Stimulated activated CD4-positive, alpha-beta T cell treated with anti-CD3 and anti-CD28 coated beads, Interleukin-15, amount 100 ng/mL, for 1 hour (primary cell): ENCODE results near the gene PSMA3.
"Not testable (repeated sequence)": the region's sequence is repeated elsewhere in the genome, so short reads cannot be mapped to it uniquely, and the experiment has no call there.

Experiments used
- DNase-seq, 2 donors: peaks; one replicate each; pipeline ENCODE4 v3.0.0-alpha.2; 2020; ENCODE audit warnings: low read depth in 1 of 2, low spot score in 1 of 2

PSMA3 gene

DNA sequence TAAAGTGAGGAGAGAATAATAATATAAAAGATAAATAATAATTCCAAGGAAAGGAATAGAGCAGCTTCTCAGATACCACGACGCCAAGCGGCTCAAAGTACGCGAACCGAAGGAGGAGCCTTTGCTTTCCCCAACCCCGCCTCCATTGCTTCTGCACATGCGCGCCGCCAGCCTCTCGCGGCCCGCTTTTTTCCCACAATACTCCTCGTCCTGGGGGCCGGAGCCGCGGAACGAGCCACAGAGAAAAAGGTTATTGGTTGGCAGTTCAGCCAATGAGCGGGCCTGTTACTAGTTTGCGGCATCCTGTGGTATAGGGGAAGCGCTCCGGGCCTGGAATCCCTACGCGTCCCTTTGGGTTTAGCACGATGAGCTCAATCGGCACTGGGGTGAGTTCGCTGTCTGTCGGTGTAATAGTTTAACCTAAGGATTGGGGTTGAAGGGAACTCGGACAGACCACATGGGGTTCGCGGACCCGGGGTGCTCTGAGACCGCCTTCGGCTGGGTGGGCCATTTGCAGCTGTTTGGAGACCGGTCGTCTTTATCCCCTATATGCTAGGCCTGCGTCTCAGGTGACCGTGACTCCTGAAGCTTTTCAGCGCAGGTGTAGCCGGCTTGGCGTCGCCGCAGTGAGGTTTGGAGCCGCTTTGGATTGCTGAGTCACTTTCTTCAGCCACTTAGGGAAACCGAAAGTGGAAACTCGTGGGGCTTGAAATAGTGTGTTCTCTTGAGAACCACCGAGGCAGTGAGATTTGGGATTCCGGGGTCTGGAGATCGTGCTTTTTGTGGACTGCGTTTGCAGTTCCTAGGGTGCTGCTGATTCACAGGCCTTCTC is at the start of gene PSMA3:
PSMA3 (plus strand) TSS at position 288 of the 832 bp plus-strand sequence; CDS start at position 366, 78 bp downstream.
- DNase-seq: peak; percentile 95

DNA sequence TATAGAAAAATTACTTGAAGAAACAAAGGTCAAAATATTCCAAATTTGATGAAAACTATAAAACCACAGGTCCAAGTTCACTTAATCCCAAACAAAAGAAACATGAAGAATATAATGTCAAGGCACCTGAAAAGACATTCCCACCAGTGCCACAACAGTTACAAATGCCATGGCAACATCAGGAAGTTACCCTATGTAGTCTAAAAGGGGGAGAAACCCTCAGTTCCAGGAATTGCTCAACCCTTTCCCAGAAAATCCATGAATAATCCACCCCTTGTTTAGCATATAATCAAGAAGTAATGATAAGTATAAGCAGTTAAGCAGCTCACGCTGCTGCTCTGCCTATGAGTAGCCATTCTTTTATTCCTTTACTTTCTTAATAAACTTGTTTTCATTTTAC is 48.4 kb upstream of the PSMA3 start:
- DNase-seq: no peak

DNA sequence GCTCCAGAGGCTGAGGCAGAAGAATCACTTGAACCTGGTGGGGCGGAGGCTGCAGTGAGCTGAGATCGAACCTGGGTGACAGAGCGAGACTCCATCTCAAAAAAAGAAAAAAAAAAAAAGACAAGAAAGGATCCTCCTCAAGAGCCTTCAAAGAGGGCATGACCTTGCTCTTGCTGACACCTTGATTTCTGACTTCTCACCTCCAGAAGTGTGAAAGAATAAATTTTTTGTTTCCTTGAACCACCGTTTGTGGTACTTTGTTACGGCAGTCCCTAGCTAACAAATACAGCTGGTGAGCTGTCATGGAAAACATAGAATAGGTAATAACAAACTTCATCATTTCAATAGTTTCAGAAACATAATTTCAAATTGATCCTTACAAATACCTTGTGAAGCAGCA is 46.6 kb upstream of the PSMA3 start:
- DNase-seq: no peak

DNA sequence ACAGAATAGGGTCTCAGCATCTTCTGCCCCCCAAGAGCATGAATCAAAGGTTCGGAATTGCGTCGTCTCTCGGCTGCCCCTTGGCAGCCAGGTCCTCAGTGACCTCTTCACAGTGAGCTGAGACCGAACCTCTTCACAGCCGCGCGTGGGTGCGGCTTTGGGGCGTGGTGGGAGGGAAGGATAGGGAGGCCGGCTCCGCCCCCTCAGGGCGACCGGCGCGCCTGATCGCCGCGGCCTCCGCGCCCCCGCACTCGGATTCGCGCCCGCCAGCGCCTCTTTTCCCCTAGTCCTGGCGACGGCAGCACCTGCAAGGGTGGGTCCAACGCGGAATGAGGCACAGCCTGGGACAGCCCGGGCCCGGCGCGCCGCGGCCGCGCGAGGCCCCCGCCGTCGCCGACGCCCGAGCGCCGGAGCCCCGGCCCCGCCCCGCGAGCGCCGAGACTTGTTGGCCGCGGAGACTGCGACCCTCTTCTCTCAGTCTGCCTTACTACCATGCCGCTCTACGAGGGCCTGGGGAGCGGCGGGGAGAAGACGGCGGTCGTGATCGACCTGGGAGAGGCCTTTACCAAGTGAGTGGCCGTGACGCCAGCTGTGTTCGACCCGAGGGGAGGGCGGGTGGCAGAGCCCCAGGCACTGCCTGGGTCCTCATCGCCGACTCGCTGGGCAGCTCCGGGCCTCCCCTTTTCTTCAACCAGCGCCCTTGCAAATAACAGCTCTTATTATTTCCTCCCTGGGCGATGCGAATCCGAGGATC is 44.7 kb upstream of the PSMA3 start, which contains the start of gene ACTR10:
ACTR10 (plus strand) TSS at position 424 of the 754 bp plus-strand sequence; CDS start at position 493, 69 bp downstream.
- DNase-seq: peak; percentile 80 to 82

DNA sequence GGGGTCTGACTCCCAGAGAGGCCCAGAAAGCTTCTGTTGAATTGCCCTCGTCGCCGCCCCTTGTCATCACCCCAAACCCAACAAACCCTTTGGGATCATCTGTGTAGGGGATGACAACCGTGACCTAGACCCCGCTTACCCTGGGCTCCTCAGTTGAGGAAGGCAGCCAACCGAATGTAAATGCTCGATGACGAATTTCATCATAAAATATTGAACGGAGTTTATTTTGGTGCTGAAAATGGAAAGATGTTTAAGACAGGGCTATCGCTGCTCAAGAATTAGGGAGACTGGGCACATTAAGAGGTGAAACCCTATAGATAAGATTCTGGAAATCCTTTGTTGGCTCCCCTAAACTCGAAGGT is 44.2 kb upstream of the PSMA3 start:
- no peak for DNase-seq

DNA sequence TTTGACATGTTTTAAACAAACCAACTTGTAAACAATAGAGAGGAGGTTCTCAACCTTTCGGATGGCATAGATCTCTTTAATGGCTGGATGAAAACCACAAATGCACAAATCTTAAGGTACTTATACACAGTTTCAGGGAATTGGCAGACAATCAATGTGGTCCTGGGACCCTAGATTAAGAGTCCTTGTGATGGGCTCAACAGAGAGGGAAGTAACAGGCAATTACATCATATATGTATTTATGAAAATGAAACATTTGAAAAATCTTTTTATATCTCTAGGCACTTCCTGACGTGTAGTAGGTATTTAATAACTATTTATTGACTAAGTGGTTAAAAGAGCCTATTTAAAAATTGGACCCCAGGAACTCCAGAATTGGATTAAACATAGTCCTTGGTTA is 43.8 kb upstream of the PSMA3 start:
- no peak for DNase-seq

DNA sequence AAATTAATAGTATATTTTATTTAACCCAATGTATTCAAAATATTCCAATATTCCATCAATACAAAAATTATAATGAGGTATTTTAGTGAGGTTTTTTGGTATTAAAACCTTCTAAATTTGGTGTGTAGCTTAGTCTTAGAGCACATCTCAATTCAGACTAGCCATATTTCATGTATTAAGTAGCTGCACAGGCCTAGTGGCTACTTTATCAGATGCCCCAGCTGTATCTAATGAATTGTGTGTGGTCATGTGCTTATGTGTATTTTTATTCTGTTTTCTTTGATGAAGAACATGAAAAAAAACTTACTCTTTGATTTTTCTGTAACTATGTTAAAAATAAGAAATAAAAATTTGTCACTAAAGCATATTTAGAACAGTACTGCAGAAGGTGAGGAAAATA is 31.5 kb upstream of the PSMA3 start:
- DNase-seq: no peak

DNA sequence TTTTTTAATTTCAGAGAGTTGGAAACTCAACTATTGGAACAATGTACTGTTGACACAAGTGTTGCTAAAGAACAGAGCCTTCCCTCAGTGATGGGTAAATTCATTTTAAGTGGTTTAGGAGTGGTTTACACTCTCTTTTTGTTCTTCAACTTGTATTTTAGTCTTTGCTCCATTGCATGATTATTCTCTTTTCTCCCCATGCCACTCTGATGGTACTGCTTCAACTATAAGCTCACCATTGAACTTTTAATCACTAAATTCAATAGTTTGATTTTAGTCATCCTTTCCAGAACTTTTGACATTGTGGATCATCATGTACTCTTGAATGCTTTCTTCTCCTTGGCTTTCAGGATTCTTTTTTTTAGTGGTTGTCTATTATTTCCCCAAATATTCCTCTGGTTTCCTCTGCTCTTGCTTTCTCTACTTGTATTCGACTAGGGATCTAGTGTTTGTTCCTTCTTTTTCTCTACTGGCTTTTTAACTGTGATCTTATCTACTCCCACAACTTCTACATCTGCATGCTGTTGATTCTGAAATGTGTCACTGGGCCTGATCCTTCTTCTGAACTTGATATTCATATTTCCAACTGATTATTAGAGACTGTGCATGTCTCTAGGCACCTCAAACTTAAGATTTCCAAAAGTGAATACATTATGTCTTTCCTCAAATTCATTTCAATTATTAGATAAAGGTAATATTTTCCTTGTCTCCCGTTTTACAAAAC is 29.3 kb upstream of the PSMA3 start:
- DNase-seq: no peak

DNA sequence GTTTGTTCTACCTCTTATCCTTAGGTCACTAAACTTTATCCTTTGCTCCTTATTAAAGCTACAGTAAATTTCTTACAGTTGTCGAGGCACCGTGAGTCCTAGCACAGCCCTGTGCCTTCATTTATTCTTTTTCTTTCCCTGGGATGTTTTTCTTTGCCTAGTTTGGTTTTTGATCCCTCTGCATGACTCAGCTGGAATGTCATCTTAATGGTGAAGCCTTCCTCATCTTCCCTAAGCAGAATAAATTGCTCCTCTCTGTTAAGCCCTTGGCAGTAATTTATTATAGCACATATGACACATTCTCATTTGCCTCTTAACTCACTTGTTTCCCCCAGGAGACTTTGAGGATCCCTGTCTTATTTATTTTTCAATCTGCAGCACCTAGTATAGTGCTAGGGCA is 28.1 kb upstream of the PSMA3 start:
- DNase-seq: no peak

DNA sequence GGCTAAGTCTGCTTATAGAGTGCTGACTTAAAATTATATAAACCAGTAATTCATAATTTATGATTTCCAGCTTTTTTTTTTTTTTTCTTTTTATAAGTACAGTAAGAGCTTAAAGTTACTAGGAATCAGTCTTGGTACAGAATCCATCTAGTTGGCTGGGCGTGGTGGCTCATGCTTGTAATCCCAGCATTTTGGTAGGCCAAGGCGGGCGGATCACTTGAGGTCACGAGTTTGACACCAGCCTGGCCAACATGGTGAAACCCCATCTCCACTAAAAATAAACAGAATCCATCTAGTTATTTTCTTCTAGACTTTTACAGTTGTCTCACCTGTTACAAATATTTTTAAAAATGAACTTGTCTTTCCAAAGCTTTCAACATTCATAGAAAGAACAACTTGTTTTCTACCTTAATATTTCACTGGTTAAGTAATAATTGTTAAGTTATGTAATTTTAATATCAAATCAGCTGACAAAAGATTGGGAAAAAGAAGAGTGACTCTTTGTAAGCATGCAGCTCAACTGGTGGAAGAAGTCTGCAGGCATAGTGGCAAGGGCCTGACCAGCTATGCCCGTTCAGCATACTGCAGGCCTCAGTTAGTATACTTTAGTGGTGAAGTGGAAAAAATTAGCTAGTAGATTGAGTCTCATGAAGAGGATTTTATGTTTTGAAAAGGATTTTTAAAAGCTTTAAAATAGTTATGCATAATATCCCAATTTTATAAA is 17.4 kb upstream of the PSMA3 start:
- DNase-seq: no peak

DNA sequence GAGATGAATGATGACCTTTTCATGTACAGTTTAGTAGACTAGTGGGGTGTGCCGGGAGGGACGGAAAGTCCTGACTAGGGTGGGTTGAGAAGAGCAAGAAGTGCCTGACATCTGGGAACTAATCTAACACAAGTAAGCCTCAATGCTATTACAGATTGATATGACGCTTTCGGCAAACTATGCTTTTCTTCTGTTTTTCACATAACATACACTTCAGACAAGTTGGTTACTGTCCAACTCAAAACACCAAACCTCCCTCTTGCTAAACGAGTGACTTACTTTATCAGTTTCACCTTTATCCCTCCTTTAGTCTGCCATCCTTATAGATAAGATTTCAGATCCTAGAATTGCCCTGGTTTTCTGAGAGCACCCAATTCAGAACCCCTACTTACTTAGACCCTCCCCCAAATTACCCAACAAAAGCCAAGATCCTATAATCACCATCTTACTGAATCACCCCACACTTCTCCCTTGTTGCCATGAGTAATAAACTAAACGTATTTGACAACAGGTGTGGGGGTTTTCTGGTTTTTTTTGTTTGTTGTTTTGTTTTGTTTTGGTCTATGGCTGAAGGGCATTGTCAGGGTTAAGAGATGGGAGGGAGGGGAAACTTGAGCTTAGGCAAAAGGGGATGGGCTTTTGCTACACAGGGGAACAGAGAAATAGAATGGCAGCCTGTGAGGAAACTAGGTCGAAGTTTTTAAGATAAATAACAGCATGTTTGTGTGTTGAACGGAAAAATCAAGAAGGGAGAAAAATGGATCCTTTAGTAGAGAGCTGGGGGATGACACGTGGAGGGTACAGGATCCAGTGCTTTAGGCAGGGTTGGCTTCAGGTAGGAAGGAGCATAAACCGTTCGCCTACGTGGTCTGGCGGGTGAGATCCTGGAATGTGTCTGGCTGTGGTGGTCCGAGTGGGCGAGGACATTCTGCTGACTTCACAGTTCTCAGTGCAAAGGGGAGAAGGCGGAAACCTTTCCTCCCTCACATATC is 6.1 kb upstream of the PSMA3 start:
- no peak for DNase-seq

DNA sequence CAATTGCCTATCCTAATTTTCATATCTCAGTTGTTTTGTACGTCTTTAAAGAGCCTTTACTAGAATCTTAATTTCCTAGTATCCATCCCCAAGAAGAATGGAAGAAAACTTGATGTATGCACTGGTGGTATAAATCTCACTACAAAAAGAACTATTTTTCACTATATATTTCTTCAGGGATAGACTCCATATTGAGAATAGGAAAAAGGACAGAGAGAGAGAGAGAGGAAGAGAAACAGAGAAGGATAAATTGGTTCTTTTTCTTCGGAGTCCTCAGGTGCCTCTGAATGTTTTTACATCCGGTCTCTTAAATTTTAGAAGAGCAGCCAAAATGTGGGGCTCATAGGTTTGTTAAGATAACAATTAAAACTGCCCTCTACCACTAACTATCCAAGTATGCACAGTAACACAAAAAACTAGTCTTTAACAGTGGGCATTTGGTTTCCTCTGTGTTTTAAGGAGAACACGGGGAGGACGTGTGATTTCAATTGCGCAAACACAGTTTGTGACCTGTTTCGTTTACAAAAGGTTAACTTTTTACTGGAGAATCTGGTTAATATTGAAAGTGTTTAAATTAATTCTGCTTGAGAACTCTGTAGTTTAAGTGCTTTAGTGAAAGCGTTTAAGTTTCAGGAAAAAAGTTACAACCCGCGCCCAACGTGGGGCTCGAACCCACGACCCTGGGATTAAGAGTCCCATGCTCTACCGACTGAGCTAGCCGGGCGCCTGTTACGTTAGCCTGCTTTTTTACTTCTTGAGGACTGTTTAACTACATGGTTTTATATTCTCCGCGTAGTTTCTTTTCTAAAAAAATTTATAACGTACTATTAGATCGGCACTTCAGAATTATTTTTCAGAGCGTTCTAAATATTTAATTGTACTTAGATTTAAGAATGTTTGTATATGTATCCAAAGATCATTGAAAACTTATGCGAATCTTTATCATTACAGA is 5.1 kb upstream of the PSMA3 start:
- DNase-seq: peak; percentile 73 to 74

DNA sequence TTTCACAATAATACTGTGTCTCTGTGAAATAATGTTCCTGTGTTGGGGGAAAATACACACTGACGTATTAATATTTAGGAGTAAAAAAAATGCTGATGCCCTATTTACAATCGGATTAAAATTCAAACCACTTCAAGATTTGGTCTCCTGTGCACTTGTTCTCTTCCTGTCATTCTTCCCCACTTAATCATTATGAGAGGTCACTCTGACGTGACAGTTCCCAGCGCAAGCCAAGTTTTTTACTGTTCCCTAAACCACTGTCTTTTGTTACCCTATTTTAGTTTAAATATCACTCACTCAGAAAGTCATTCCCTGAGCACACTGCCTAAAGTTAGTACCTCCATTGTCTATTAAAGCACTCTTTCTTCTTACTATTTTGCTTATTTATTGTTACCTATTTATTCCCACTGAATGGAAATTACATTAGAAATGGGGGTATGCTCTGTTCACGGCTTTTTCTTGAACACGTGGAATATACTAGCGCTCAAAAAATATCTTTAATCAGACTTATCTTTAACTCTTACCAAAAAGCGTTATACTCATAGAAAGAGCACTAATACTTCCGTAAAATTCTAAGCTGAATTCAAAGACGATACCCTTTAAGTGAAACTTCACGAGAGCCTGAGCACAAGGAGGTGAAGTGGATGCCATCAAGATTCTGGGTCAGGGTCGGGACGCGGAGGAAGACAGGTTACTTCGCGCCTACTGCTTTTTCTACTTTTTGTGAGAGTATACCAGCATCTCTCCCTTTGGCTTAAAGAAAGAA is 670 bp upstream of the PSMA3 start:
- DNase-seq: no peak

DNA sequence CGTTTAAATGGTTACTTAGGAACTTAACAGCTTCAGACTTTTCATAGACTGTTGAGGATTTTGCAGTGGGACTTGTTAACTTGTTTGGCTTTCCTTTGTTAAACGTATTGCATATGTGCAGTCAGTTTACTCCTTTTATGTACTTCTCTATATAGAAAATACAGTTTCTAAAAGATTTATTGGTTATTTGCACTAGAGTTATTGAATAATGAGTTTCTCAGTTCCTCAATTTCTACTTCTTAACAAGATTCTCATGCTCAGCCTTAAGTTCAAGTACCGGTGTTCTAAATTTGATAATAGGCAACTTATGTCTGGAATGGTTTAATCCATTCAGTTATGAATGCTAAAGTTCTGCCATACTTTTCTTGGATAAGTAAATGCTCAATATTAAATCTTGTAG is 919 bp downstream of the PSMA3 start:
- no peak for DNase-seq

DNA sequence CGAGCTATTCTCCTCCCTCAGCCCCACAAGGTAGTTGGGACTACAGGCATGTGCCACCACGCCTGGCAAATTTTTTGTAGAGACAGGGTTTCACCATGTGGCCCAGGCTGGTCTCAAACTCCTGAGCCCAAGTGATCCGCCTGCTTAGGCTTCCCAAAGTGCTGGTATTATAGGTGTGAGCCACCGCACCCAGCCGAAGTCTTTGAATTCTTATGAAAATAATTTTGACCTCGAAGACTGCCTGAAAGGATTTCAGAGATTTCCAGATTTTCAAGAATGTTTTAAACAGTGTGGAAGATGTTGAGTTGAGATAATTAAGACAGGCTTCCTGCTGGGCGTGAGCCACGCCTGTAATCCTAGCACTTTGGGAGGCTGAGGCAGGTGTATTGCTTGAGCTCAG is 5.0 kb downstream of the PSMA3 start:
- no peak for DNase-seq

DNA sequence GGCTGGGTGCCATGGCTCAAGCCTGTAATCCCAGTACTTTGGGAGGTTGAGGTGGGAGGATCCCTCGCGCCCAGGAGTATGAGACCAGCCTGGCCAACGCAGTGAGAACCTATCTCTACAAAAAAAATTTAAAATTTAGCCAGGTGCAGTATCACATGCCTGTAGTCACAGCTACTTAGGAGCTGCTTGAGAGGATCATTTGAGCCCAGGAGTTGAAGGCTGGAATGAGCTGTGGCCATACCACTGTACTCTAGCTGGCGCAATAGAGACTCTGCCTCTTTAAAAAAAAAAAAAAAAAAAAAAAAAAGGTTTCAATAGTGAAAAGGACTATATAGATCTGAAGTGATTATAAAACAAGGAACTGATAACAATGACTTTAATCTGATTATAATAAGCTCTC is 13.5 kb downstream of the PSMA3 start:
- DNase-seq: no peak

DNA sequence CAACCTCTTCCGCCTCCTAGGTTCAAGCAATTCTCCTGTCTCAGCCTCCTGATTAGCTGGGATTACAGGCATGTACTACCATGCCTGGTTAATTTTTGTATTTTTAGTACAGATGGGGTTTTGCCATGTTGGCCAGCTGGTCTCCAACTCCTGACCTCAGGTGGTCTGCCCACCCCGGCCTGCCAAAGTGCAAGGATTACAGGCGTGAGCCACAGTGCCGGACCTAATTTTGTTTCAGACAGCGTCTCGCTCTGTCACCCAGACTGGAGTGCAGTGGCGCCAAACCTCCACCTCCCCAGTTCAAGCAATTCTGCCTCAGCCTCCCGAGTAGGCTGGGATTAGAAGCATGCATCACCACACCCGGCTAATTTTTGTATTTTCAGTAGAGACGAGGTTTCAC is 17.4 kb downstream of the PSMA3 start:
- DNase-seq: not testable (repeated sequence)

DNA sequence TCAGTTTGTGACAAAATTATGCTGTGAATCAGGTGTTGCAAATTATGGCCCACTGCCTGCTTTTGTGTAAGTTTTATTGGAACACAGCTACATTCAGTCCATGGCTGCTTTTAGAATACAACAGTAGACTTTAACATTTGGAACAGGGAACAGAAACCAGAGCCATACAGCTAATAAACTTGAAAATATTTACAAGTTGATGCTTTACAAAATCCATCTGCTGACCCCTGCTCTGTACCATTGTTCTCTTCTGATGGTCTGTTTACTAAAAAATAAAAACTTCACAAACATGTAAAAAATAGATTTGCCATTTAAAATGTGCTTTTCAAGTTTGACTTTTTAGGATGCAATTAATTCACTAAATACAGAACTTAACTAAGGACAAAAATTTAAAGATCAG is 20.8 kb downstream of the PSMA3 start:
- no peak for DNase-seq
